Activated naive CD4-positive, alpha-beta T cell treated with anti-CD3 and anti-CD28 coated beads, Interleukin-2, amount 10 ng/mL, durations not matched to agents 7 days and 5 days (primary cell): Measurements from ENCODE around the gene SDCCAG8.
A peak's percentile ranks its signal among the peaks of the same experiment; 100 is the strongest.
"Not testable (repeated sequence)": the region's sequence is repeated elsewhere in the genome, so short reads cannot be mapped to it uniquely, and the experiment has no call there.

Experiments used
- CTCF ChIA-PET: fragments of 350-600 bp; sonication (Branson Sonifier 250); formaldehyde crosslinking; loops from one replicate; lab custom pipeline; 2021; ENCODE audit warnings: antibody characterized with exemption; lab: Charles Lee
- DNase-seq: peaks from one replicate; pipeline ENCODE4 v3.0.0-alpha.2; 2020
- H3K27ac Mint-ChIP-seq: one replicate; pipeline ENCODE4 v1.8.0; 2021; ENCODE audit warnings: mild to moderate bottlenecking, moderate library complexity, mixed read lengths
- H3K27me3 Mint-ChIP-seq: one replicate; pipeline ENCODE4 v1.8.0; 2021; ENCODE audit warnings: mild to moderate bottlenecking, mixed read lengths
- H3K36me3 Mint-ChIP-seq: one replicate; pipeline ENCODE4 v1.8.0; 2021; ENCODE audit warnings: mixed read lengths
- H3K4me1 Mint-ChIP-seq: one replicate; pipeline ENCODE4 v1.8.0; 2021; ENCODE audit warnings: mixed read lengths
- H3K4me3 Mint-ChIP-seq: one replicate; pipeline ENCODE4 v1.8.0; 2021; ENCODE audit warnings: mild to moderate bottlenecking, moderate library complexity, mixed read lengths
- H3K9me3 Mint-ChIP-seq: one replicate; pipeline ENCODE4 v1.8.0; 2021; ENCODE audit warnings: mixed read lengths

SDCCAG8 gene

DNA sequence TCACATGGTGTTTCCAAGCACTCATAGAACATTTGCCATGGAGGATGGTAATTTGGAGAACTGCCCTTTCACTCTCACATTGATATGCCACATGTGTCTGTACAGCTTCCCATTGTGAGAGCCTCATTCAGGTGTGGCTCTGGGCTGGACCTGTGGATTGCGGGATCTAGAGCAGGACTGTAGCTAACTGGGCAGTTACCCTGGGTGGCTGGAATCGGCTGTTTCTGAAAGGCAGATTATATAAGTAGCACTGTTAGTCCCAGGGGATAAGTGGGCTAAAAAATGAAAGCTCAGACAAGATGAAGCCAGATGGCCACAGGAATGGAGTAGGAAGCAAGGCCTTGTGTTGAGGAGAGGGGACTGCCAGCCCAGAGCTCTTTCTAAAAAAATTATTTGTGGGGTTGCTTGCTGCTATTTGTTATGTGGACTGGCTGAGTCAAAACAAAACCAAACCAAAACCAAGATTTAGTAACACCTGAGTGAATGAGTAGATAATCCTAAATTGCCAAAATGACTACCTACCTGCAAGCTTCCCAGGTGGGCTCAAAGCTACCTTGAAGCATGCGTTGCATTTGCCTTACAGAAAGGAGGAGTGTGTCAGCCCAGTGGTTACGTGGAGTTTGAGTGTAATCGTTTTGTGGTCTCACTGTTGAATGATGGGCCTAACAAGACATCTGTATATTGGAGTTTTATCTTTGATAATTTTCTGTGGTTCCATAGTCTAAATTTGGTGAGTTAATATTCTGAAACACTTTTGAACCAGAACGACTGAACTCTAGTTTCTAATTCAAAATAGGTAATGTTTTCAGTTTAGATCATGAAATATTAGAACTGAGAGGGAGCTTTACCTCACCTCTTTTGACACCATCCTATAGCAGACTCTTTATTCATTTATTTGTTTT is 58.0 kb downstream of the SDCCAG8 start:
- H3K4me1 Mint-ChIP-seq, result peaks cover 15% of the 10 kb centered on the region
- CTCF ChIA-PET, result interaction anchor here (1.0 kb wide), 1 partner anchor 20 kb away, joined by 3 read pairs; no protein-coding TSS in a partner anchor
- no peak overlapping the region for H3K27ac Mint-ChIP-seq
- no peaks in the 10 kb centered on the region for H3K27me3 Mint-ChIP-seq
- no peaks in the 10 kb centered on the region for H3K9me3 Mint-ChIP-seq
- H3K36me3 Mint-ChIP-seq, result peaks cover 16% of the 10 kb centered on the region
- DNase-seq, result no peak
- no peak overlapping the region for H3K4me3 Mint-ChIP-seq

DNA sequence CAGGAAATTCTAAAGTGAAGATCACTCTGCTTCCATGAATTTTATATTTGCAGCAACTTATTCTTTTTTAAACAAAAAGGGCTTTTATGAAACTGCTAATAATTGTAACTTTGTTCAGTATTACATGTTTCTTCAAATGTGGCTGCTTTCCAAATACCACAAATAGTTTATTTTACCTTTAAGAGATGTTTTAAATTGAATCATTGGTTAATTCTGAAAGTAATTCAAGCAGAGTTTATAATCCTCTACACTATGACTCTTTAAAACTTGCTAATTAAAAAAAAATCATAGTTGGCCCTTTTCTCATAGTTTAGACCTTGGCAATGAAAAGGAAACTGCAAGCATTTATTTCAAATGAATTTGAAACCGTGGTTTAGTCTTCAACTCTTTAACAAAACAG is 59.6 kb downstream of the SDCCAG8 start:
- no peak for DNase-seq
- no peak overlapping the region for H3K4me3 Mint-ChIP-seq
- no peak overlapping the region for H3K27ac Mint-ChIP-seq
- H3K27me3 Mint-ChIP-seq, result no peaks in the 10 kb centered on the region
- H3K9me3 Mint-ChIP-seq, result no peaks in the 10 kb centered on the region
- peaks cover 13% of the 10 kb centered on the region for H3K36me3 Mint-ChIP-seq
- H3K4me1 Mint-ChIP-seq, result peaks cover 15% of the 10 kb centered on the region
- CTCF ChIA-PET, result no interaction called here

DNA sequence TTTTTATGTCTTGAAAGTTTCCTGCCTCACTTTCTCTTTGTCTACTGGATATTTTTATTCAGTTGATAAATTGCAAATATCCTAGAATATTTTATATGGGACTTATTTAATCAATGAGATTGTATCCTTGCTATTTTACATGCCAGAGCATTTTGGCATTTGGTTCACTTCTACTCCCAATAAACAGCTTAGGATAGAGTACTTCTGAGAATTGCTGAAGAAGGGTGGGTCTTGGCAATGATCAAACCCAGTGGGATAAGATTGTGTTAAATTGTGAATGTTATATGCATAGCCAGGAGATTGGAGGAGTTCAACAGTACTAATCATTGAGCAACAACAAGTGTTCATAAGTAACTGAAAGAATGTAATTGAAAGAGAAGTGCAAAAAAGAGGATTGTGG is 60.1 kb downstream of the SDCCAG8 start:
- Mint-ChIP-seq H3K4me1 (peaks cover 15% of the 10 kb centered on the region), H3K9me3 (no peaks in the 10 kb centered on the region), H3K4me3 (no peak overlapping the region), H3K27ac (no peak overlapping the region), H3K27me3 (no peaks in the 10 kb centered on the region), H3K36me3 (peaks cover 13% of the 10 kb centered on the region)
- CTCF ChIA-PET, result no interaction called here
- DNase-seq, result no peak

DNA sequence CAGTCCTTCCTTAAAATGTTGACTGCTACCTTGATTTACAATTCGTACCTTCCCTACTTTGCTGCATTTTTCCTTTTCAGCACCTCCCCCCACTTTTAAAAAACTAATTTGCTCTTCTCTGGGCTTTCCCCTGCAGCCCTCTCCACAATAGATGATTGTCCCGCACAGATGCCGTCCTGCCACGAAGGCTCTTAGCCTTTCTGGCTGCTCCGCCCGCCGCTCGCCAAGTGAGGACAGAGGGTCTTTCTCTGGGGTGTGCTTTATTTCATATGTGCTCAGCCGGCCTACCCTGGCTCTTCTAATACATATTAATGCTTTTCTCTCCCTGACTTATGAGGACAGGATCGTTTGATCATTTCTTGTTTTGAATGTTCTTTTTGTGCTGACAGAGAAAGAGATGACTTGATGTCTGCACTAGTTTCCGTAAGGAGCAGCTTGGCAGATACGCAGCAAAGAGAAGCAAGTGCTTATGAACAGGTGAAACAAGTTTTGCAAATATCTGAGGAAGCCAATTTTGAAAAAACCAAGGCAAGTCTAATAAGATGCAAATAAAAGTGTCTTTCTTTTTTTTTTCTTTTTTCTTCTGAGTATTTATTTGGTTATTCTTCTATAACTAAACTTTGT is 60.6 kb downstream of the SDCCAG8 start:
- Mint-ChIP-seq H3K9me3 (no peaks in the 10 kb centered on the region), H3K27ac (no peak overlapping the region), H3K27me3 (no peaks in the 10 kb centered on the region), H3K36me3 (peaks cover 13% of the 10 kb centered on the region), H3K4me3 (no peak overlapping the region), H3K4me1 (peaks cover 15% of the 10 kb centered on the region)
- no peak for DNase-seq
- CTCF ChIA-PET, result no interaction called here

DNA sequence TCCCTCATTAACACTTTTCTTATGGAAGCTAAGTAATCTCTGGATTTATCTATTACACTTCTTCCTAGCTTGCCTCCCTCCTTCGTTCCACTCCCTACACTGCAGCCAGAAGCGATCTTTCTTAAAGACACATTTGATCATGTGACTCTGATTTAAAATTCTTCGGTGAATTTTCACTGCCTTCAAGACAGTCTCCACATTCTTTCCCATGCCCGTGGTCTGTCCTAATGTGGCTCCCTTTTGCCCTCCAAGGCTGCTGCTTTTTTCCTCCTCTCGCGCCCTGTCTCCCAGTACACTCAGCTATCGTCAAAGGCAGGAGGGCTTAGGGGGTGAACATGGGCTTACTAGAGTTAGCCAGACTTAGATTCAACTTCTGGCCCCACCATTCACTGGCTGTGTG is 64.4 kb downstream of the SDCCAG8 start:
- Mint-ChIP-seq H3K27me3 (no peaks in the 10 kb centered on the region), H3K4me3 (no peak overlapping the region), H3K36me3 (peaks cover 7% of the 10 kb centered on the region), H3K9me3 (no peaks in the 10 kb centered on the region), H3K4me1 (peaks cover 10% of the 10 kb centered on the region), H3K27ac (no peak overlapping the region)
- no peak for DNase-seq
- CTCF ChIA-PET, result no interaction called here

DNA sequence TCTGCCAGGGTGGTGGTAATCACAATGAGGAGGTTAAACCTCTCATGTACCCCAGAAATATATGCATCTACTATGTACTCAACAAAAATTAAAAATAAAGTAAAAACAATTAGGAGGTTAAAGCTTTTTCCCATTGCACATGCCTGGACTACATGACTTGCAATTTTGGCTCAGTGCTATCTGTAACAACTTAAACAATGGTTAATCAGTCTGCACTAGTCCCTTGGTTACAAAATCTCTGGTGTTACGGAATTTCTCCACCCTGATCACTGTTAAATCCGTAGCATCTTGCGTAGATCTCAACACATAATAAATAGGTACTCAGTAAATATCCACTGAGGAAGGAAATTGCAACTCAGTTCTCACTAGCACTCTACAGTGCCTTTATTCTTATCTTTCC is 66.5 kb downstream of the SDCCAG8 start:
- CTCF ChIA-PET, result interaction anchor here (0.6 kb wide), 1 partner anchor 65 kb away, joined by 3 read pairs; no protein-coding TSS in a partner anchor
- peaks cover 7% of the 10 kb centered on the region for H3K36me3 Mint-ChIP-seq
- H3K27me3 Mint-ChIP-seq, result no peaks in the 10 kb centered on the region
- H3K4me1 Mint-ChIP-seq, result no peaks in the 10 kb centered on the region
- no peak overlapping the region for H3K27ac Mint-ChIP-seq
- H3K9me3 Mint-ChIP-seq, result no peaks in the 10 kb centered on the region
- H3K4me3 Mint-ChIP-seq, result no peak overlapping the region
- DNase-seq, result no peak

DNA sequence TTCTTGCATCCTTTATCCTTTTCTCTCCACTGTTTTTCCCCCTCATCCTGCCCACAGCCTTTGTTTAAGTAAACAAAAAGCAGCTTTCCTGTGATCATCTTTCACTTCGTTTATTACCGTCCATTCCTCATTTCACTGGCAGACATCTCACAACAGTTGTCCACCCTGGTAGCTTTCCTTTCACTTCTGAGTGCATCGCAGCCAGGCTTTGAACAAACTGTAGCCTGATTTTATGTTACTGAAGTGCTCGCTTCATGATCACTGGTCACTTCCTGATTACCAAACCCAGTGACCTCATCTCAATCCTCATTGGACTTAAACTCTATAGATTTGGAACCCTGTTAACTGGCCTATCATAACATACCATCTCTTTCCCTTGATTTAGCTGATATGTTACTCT is 67.7 kb downstream of the SDCCAG8 start:
- Mint-ChIP-seq H3K4me3 (no peak overlapping the region), H3K9me3 (no peaks in the 10 kb centered on the region)

DNA sequence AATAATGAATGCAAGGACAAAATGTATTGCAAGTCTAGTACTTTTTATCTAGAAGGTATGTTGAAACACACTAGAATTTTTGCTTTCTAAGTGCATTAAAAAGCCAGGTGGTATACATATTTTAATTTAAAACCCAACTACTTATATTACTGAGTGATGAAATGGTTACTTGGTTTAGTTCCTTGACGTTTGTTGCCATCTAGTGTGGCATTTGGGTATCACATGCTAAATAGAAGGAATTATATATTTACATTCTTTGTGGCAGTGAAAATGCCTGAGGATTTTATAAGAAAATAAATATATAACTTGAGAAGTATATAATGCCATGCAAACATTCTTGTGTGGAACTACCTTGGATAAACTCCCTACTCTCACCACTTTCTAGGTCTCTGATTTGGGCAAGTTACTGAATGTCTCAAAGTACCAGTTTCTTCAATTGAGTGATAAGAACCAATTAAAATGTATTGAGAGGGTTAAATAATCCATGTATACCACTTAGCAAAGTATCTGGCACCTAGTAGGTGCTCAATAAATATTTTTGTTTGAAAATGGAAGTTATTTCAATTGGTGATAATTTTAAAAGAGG is 69.6 kb downstream of the SDCCAG8 start:
- CTCF ChIA-PET, result interaction anchor here (1.2 to 1.3 kb wide), 2 partner anchors 10 to 857 kb away, joined by 3 read pairs; no protein-coding TSS in a partner anchor
- peak; percentile 24 for DNase-seq

More for the DNA sequence above, 67.7 kb downstream of the SDCCAG8 start:
- CTCF ChIA-PET, result interaction anchor here (1.1 kb wide), 1 partner anchor 672 kb away, joined by 3 read pairs; no protein-coding TSS in a partner anchor
- Mint-ChIP-seq H3K27me3 (no peaks in the 10 kb centered on the region), H3K36me3 (peaks cover 4% of the 10 kb centered on the region), H3K27ac (no peak overlapping the region), H3K4me1 (no peaks in the 10 kb centered on the region)
- DNase-seq, result no peak

DNA sequence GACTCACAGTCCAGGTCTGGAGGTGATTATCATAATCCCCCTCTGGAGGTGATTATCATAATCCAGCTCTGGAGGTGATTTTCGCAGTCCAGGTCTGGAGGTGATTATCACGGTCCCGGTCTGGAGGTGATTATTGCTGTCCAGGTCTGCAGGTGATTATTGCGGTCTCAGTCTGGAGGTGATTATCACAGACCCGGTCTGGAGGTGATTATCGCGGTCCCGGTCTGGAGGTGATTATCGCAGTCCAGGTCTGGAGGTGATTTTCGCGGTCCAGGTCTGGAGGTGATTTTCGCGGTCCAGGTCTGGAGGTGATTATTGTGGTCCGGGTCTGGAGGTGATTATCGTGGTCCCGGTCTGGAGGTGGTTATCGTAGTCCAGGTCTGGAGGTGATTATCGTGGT is 76.6 kb downstream of the SDCCAG8 start:
- peaks cover 27% of the 10 kb centered on the region for H3K36me3 Mint-ChIP-seq
- H3K27me3 Mint-ChIP-seq, result no peaks in the 10 kb centered on the region
- no peak for DNase-seq
- no peaks in the 10 kb centered on the region for H3K4me1 Mint-ChIP-seq
- no peaks in the 10 kb centered on the region for H3K9me3 Mint-ChIP-seq
- no peak overlapping the region for H3K4me3 Mint-ChIP-seq
- no peak overlapping the region for H3K27ac Mint-ChIP-seq
- CTCF ChIA-PET, result interaction anchor here (0.7 kb wide), 1 partner anchor 1383 kb away, joined by 4 read pairs; no protein-coding TSS in a partner anchor

More for the DNA sequence above, 69.6 kb downstream of the SDCCAG8 start:
- H3K4me3 Mint-ChIP-seq, result no peak overlapping the region
- H3K27ac Mint-ChIP-seq, result no peak overlapping the region
- H3K36me3 Mint-ChIP-seq, result peaks cover under 1% of the 10 kb centered on the region
- H3K4me1 Mint-ChIP-seq, result no peaks in the 10 kb centered on the region
- H3K27me3 Mint-ChIP-seq, result no peaks in the 10 kb centered on the region
- H3K9me3 Mint-ChIP-seq, result no peaks in the 10 kb centered on the region

DNA sequence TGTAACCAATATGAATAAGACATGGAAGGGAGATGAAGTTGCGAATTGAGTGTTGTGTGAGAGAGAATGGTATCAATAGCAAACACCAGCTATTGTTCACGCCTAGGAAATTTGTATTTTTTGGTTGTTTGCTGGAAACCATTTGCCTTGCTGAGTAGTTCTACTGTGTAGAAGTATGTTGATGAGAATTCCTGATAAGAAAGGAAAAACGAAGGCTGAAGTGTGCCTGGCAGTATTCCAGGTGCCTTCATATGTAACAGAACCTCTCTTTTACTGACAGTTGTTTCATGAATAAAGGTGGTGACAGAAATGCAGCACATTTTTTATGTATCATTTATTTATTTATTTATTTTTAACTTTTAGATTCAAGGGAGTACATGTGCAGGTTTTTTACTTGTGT is 79.5 kb downstream of the SDCCAG8 start:
- Mint-ChIP-seq H3K9me3 (no peaks in the 10 kb centered on the region), H3K27ac (no peak overlapping the region), H3K4me3 (no peak overlapping the region), H3K4me1 (no peaks in the 10 kb centered on the region), H3K36me3 (peaks cover 27% of the 10 kb centered on the region), H3K27me3 (no peaks in the 10 kb centered on the region)
- CTCF ChIA-PET, result interaction anchor here (1.1 to 2.1 kb wide), 2 partner anchors 8 to 9 kb away, joined by 3 to 7 read pairs; no protein-coding TSS in a partner anchor
- DNase-seq, result no peak

DNA sequence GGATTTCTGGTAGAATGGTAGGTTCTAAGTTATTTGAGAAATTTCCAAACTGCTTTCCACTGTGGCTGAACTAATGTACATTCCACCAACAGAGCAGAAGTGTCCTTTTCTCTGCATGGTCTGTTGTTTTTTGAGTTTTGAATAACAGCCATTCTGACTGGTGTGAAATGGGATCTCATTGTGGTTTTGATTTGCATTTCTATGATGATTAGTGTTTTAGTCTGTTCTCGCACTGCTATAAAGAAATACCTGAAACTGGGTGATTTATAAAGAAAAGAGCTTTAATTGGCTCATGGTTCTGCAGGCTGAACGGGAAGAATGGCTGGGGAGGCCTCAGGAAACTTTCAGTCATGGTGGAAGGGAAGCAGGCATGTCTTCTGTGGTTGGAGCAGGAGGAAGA is 80.3 kb downstream of the SDCCAG8 start:
- no peak overlapping the region for H3K27ac Mint-ChIP-seq
- CTCF ChIA-PET, result no interaction called here
- H3K36me3 Mint-ChIP-seq, result peaks cover 26% of the 10 kb centered on the region
- H3K4me3 Mint-ChIP-seq, result no peak overlapping the region
- no peaks in the 10 kb centered on the region for H3K27me3 Mint-ChIP-seq
- no peak for DNase-seq
- H3K4me1 Mint-ChIP-seq, result no peaks in the 10 kb centered on the region
- no peaks in the 10 kb centered on the region for H3K9me3 Mint-ChIP-seq

DNA sequence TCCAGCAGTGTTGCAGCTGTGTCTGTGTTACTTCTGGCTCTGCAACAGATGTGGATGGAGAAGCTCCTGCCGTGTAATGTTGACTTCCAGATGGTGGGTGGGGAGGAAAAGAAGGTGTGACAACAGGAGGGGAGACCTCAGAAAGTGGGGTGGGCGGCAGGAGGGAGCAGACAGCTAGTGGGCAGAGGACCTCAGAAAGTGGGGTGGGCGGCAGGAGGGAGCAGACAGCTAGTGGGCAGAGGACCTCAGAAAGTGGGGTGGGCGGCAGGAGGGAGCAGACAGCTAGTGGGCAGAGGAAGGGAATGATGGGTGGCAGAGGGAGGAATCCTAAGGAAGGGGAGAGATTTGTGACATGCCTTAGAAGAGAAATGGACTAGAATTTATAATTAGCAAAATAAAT is 83.0 kb downstream of the SDCCAG8 start:
- CTCF ChIA-PET, result not testable (repeated sequence)

DNA sequence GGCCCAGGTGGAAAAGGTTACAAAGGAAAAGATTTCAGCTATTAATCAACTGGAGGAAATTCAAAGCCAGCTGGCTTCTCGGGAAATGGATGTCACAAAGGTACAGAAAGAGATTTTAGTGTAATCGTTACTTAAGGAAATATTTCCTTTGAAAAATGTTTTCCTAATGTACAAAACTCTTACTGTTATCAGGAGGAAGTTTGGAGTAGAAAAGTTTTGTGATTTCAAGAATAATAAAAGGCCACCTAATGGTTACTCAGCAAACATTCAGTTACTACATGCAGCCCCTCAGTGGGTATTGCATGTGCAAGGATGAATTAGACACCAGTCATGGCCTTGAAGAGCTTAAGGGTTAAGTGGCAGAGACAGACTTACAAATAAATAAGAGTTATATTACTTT is 85.2 kb downstream of the SDCCAG8 start:
- H3K36me3 Mint-ChIP-seq, result peaks cover 8% of the 10 kb centered on the region
- DNase-seq, result no peak
- no peak overlapping the region for H3K27ac Mint-ChIP-seq
- CTCF ChIA-PET, result interaction anchor here (1.1 kb wide), 1 partner anchor 397 kb away, joined by 3 read pairs; no protein-coding TSS in a partner anchor
- no peaks in the 10 kb centered on the region for H3K9me3 Mint-ChIP-seq
- no peak overlapping the region for H3K4me3 Mint-ChIP-seq
- H3K4me1 Mint-ChIP-seq, result peaks cover 6% of the 10 kb centered on the region
- no peaks in the 10 kb centered on the region for H3K27me3 Mint-ChIP-seq

More for the DNA sequence above, 83.0 kb downstream of the SDCCAG8 start:
- not testable (repeated sequence) for H3K9me3 Mint-ChIP-seq, H3K4me1 Mint-ChIP-seq, H3K27me3 Mint-ChIP-seq, DNase-seq, H3K4me3 Mint-ChIP-seq, H3K27ac Mint-ChIP-seq
- peaks cover 16% of the 10 kb centered on the region for H3K36me3 Mint-ChIP-seq
